ENCODE data around the gene GNL1.

The GNL1 gene

DNA sequence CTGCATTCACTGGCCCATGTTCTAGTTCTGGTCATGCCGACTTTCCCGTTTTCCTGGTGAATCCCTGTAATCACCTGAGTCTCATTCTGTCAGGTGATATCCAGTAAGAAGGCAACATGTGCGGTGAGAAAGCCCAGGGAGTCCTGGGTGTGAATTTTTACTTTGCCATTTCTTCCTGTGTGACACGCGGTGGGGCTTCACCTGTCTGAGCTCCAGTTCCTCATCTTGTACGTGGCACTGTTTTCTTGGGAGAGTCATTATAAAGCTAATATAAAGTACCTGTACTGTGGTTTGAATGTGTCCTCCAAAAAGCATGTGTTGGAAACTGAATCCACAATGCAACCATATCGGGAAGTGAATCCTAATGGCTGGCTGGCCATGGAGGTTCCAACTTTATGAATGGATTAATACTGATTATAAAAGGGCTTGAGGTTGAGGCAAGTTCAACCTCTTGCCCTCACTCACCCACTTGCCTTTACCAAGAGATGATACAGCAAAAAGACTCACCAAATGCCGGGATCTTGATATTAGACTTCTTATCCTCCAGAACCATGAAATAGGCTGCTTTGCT lies 61.9 kb downstream of the GNL1 start:
- no peak for DNase-seq

DNA sequence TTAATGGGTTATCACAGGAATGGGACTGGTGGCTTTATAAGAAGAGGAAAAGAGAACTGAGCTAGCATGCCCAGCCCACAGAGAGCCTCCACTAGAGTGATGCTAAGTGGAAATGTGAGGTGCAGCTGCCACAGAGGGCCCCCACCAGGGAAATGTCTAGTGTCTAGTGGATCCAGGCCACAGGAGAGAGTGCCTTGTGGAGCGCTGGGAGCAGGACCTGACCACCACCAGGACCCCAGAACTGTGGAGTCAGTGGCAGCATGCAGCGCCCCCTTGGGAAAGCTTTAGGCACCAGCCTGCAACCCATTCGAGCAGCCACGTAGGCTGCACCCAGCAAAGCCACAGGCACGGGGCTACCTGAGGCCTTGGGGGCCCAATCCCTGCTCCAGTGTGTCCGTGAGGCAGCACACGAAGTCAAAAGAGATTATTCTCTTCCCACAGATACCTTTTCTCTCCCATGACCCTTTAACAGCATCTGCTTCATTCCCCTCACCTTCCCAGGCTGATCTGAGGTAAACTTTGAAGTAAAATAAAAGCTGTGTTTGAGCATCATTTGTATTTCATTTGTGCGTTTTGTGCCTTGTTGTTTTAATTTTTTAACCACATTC lies 62.5 kb downstream of the GNL1 start:
- DNase-seq: peak in 1 of 4 experiments; percentile 36

DNA sequence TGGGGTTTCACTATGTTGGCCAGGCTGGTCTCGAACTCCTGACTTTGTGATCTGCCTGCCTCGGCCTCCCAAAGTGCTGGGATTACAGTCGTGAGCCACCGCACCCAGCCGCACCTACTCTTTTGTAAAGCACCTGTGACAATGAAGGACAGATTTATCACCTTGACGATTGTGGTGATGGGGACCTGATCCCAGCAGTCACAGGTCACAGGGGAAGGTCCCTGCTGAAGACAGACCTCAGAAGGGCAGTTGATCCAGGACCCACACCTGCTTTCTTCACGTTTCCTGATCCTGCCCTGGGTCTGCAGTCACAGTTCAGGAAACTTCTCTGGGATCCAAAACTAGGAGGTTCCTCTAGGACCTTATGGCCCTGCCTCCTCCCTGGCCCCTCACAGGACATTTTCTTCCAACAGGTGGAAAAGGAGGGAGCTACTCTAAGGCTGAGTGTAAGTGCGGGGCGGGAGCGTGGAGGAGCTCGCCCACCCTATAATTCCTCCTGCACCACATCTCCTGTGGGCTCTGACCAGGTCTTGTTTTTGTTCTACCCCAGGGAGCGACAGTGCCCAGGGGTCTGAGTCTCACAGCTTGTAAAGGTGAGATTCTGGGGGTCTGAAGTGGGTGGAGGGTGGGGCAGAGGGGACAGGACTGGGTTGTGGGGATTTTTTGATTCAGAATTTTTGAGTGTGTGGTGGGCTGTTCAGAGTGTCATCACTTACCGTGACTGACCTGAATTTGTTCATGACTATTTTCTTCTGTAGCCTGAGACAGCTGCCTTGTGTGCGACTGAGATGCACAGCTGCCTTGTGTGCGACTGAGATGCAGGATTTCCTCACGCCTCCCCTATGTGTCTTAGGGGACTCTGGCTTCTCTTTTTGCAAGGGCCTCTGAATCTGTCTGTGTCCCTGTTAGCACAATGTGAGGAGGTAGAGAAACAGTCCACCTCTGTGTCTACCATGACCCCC lies 64.0 kb downstream of the GNL1 start:
- no peak for DNase-seq

Measured in activated naive CD4-positive, alpha-beta T cell (primary cell).